Neural crest cell (in vitro differentiated cells): Measurements from ENCODE around the gene RTP5. TPM values are rescaled to one million over a fixed set of nuclear protein-coding genes. Genes with fewer than 3 reads are reported as not detected.

Experiments used
- total RNA-seq: library from RNA; stranded (reverse); gene quantifications from 2 replicates; pipeline ENCODE4 v1.2.1, GENCODE V29; 2021

Gene RTP5
- total RNA-seq, 1 donor from 2014 or later: not detected

Other genes with a start within 250 kb of the RTP5 start
- gene THAP4, start 232.6 kb upstream of the RTP5 start, total RNA-seq: 59.1 and 60.9 TPM in 2 replicates
- gene ATG4B, start 232.0 kb upstream of the RTP5 start, total RNA-seq: 112 TPM in 2 replicates
- gene DTYMK, start 182.9 kb upstream of the RTP5 start, total RNA-seq: 98.7 and 108 TPM in 2 replicates
- gene ING5, start 167.7 kb upstream of the RTP5 start, total RNA-seq: 61.9 and 63.4 TPM in 2 replicates
- 17.7 and 22.2 TPM in 2 replicates for gene D2HGDH, start 135.1 kb upstream of the RTP5 start, total RNA-seq
- 0.28 TPM in 1 of 2 replicates, not detected in the other for gene GAL3ST2, start 92.9 kb upstream of the RTP5 start, total RNA-seq
- gene NEU4, start 60.5 kb upstream of the RTP5 start, total RNA-seq: 0.14 and 0.25 TPM in 2 replicates
- gene PDCD1, start 10.8 kb upstream of the RTP5 start, total RNA-seq: not detected in 2 replicates